Right kidney (tissue), 1 donor: ENCODE results near the gene YLPM1.

ENCODE experiments used
- DNase-seq: peaks from one replicate; pipeline ENCODE4 v3.0.0-alpha.2; 2016

The YLPM1 gene

DNA sequence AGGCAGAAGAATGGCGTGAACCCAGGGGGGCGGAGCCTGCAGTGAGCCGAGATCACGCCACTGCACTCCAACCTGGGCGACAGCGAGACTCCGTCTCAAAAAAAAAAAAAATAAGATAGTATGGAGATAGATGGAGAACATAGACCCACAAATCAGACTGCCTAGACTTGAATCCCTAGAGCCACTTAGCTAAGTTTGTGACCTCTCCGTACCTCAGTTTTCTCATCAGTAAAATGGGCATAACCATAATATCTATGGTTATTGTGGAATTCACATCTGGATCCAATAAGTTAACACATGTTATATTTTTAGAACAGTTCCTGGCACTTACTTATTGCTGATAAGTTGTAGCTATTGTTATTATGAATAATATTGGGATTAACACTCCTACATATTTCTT, 105.6 kb downstream of the YLPM1 start:
- DNase-seq, result no peak

DNA sequence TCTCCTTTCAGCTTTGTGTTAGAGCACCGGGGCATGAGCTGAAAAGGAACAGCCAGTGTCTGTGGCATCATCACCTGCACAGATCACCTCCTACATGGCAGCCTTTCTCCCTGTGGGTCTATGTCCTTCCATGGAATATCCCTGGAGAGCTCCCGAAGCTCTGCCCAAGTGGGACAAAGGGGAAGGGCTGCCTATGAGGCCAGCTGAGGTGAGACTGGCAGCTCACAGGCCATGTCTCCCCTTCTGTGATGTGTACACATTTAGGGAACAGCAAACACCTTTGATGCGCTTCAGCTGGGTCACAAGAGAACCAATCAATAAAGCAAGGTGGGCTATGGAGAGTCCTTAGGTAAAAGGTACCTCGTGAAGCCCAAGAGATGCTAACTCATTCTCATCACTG, 108.7 kb downstream of the YLPM1 start:
- DNase-seq, result no peak

DNA sequence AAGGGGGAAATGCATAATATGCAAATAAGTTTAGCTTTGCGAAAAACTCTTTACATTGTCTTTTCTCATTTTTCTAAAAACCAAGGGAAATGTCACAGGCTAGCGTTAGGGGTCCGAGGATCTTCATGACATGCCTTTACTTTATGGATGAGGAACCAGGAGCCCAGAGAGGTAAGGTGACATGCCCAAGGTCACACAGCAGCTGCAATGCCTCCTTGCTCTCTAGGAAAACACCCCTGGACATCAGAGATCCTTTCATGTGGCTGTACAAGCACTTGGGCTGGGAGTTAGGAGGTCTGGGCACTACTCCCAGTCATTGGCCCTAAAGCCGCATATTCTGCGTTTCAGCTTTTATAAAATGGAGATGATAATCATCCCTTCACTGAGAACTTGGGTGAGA, 112.1 kb downstream of the YLPM1 start:
- no peak for DNase-seq

DNA sequence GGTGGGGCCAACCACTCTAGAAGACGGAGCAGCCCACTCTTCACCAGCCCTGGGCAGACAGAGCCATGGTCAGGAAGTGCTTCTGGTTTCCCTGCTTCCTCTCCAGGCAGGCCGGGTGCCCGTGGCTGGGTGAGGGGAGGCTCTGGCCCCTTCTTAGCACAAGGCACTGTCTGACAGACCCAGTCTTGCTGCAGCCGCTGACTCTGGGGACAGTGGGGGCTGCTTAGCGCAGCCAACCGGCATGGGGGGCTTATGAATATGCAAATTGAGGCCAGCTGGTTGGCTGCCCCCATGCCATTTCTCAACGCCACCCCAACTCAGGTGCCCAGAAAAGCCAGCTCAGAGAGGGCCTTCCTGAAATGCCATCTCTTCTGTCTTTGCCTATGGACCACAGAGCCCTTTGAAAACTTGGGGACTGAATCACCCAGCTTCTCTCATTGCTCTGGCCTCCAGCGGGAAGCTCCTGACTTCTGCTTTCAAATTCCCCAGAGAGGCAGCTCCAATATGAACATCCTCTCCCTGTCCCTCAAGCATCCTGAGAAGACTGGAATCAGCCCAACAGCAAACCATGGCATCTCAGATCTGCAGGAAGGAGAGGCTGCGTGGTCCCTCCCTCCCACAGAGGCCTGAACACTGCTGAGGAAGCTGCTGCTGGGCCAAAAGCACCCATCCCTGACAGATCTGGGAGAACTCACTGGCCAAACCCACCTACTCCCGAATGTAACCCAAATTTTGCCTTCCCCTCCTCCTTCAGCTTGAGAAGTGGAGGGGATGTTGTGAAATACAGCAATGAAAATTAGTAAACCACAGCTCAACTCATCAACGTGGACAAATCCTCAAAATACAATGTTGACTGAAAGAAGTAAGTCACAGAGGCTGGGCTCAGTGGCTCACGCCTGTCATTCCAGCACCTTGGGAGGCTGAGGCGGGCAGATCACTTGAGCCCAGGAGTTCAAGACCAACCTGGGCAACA, 113.1 kb downstream of the YLPM1 start, which contains the start of gene PROX2:
TSS of gene PROX2 (minus strand) at position 205 of the 973 bp plus-strand sequence. CDS start 12,311 bp downstream, outside the sequence.
- DNase-seq, result no peak

DNA sequence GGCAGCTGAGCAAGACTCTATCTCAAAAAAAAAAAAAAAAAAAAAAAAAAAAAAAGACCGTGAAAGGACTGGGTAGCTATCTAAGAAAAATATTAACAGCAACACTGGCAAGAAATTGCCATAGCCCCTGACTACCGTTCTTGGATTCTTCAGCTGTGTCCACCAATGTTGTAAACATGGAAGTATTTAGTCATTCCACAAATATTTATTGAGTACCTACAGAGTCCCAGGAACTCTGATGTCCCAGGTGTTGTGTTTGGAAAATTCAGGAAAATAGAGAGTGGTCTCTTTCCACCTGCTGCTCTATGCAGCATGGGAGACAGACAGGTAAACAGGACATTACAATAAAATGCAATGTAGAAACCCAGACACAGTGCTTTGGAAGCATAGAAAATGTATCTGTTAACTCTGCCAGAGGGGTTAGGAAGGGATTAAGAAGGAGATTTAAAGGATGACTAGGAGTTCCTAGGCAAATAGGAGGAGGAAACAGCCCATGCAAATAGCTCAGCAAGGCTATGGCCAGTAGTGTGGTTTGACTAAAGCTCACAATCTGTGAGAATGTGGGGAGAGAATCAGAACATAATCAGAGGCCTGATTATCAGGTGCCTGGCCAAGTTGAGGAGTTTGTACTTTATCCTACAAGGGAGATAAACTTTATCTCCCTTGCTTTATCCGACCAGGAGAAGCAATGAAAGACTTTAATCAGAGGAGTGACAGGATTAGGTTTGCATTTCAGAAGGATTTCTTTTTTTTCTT, 116.5 kb downstream of the YLPM1 start:
- DNase-seq, result no peak

DNA sequence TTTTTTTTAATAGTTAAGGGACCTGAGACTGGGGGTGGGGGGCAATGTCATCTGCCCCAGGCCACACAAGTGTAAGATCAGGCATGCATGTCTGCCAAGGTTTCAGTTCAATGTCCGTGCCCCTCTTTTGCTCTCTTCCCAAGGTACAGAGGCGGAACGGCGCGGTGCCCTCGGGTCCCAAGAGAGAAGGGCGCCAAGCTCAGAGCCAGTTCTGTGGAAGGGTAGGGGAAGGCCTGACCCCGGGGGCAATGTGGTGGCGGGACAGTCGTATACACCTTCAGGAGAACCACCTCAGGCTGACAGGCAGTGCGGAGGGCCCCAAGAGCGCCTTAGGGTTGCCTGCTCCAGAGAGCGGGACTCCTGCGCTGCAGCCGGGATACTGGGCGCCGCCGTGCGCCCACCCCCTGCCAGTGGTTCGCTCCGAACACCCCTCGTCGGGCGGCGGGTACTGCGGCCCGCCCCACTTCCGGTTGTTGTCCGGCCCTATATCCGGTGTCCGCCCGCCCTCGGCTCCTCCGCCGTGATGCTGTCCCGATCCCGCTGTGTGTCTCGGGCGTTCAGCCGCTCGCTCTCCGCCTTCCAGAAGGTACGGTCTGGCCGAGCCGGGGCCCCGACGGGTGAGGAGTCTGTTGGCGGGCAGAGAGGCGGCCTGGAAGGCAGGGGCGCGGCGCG, 118.5 kb downstream of the YLPM1 start, which contains the start of gene DLST:
TSS of gene DLST (plus strand) at position 486 of the 672 bp plus-strand sequence. CDS start at position 524, 38 bp downstream.
- peak; percentile 95 for DNase-seq

DNA sequence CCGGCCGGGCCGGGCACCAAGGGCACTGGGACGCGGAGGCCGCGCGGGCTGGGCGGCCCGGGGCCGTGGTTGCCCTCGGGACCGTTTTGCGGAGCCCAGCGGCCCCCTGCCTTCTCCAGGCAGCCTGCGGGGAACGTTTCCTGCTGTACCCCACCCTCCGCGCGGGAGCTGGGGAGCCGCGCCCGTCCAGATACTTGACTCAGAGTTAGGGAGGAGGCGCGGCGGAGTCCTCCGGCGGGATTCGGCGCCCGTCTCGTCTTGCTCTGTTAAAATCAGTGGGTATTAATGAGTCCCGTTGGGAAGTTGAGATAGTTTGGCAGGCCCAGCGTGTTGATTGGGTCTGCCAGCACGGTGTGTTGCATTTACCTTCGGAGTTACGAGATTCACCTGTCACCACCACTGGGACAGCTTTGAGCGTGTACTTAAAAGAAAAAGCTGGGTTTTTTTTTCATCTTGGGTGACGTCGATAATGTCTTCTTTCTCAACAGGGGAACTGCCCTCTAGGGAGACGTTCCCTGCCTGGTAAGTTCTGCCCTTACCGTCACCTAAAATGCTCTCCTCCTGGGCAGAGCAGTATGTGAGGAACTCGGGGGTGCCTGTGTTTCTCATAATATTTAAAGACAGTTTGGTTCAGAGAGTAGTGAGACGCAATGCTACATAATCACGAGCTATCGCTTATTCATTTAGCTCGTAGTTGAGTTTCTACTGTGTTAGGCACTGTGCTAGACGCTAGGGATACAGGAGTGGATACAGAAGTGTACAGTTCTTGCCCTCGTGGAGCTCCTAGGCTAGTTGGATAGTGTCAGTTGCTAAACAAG, 119.2 kb downstream of the YLPM1 start:
- peak; percentile 94 for DNase-seq
